Measurements from ENCODE around the gene SFXN5. TPM values are rescaled to one million over a fixed set of nuclear protein-coding genes. Genes with fewer than 3 reads are reported as not detected.

The SFXN5 gene
- polyA plus RNA-seq, 1 donor from 2014 or later: 5.8 TPM

GRCh38 chr2:73043929-73044832 is 27.3 kb downstream of the SFXN5 start:
- Histone ChIP-seq H3F3A (ENCODE audit: insufficient read depth, low read length, poor library complexity, severe bottlenecking) (no peaks in the 10 kb centered on the region), H3K27me3 (ENCODE audit: insufficient read depth, low read depth, low read length) (no peaks in the 10 kb centered on the region), H3K36me3 (ENCODE audit: insufficient read depth, low read length) (no peaks in the 10 kb centered on the region), H3K9me3 (ENCODE audit: low read length) (no peaks in the 10 kb centered on the region), H3K79me2 (replicated peaks; ENCODE audit: insufficient read depth, low read length) (no peaks in the 10 kb centered on the region), H4K20me1 (ENCODE audit: insufficient read depth) (no peaks in the 10 kb centered on the region), H3K9ac (ENCODE audit: low read length) (no peak overlapping the region), H2AFZ (ENCODE audit: low read depth, low read length) (no peak overlapping the region), H3K4me2 (ENCODE audit: low read length) (no peak overlapping the region), H3K9me2 (ENCODE audit: insufficient read depth, low read length) (no peaks in the 10 kb centered on the region), H3K27ac (ENCODE audit: low read length) (no peak overlapping the region), H3K4me3 (ENCODE audit: low read length) (no peak overlapping the region)
- TF ChIP-seq RAD21 (conservative IDR thresholded peaks at IDR 0.05) (no peak), EP300 (conservative IDR thresholded peaks at IDR 0.05; ENCODE audit: poor library complexity, severe bottlenecking) (no peak), MXI1 (conservative IDR thresholded peaks at IDR 0.05; ENCODE audit: poor library complexity, severe bottlenecking) (no peak), TAF1 (IDR thresholded peaks at IDR 0.05; ENCODE audit: low read depth) (no peak), EZH2 (IDR thresholded peaks at IDR 0.05; ENCODE audit: borderline replicate concordance, insufficient read depth, low read length, poor library complexity, severe bottlenecking) (no peak), SMC3 (conservative IDR thresholded peaks at IDR 0.05; ENCODE audit: poor library complexity) (no peak), POLR2AphosphoS5 (IDR thresholded peaks at IDR 0.05) (no peak), REST (IDR thresholded peaks at IDR 0.05; ENCODE audit: borderline replicate concordance) (no peak), CTCF (IDR thresholded peaks at IDR 0.05; ENCODE audit: poor library complexity, severe bottlenecking) (no peak)

GRCh38 chr2:73043276-73043675 is 28.2 kb downstream of the SFXN5 start:
- Histone ChIP-seq H3K9me3 (ENCODE audit: low read length) (no peaks in the 10 kb centered on the region), H3K27ac (ENCODE audit: low read length) (no peak overlapping the region), H3K36me3 (ENCODE audit: insufficient read depth, low read length) (no peaks in the 10 kb centered on the region), H4K20me1 (ENCODE audit: insufficient read depth) (no peaks in the 10 kb centered on the region), H3F3A (ENCODE audit: insufficient read depth, low read length, poor library complexity, severe bottlenecking) (no peaks in the 10 kb centered on the region), H3K4me3 (ENCODE audit: low read length) (no peak overlapping the region), H3K4me2 (ENCODE audit: low read length) (no peak overlapping the region), H3K27me3 (ENCODE audit: insufficient read depth, low read depth, low read length) (no peaks in the 10 kb centered on the region), H3K79me2 (replicated peaks; ENCODE audit: insufficient read depth, low read length) (no peaks in the 10 kb centered on the region), H3K9ac (ENCODE audit: low read length) (no peak overlapping the region), H3K9me2 (ENCODE audit: insufficient read depth, low read length) (no peaks in the 10 kb centered on the region), H2AFZ (ENCODE audit: low read depth, low read length) (no peak overlapping the region)
- TF ChIP-seq TAF1 (IDR thresholded peaks at IDR 0.05; ENCODE audit: low read depth) (no peak), EZH2 (IDR thresholded peaks at IDR 0.05; ENCODE audit: borderline replicate concordance, insufficient read depth, low read length, poor library complexity, severe bottlenecking) (no peak), CTCF (IDR thresholded peaks at IDR 0.05; ENCODE audit: poor library complexity, severe bottlenecking) (no peak), RAD21 (conservative IDR thresholded peaks at IDR 0.05) (no peak), POLR2AphosphoS5 (IDR thresholded peaks at IDR 0.05) (no peak), REST (IDR thresholded peaks at IDR 0.05; ENCODE audit: borderline replicate concordance) (no peak), SMC3 (conservative IDR thresholded peaks at IDR 0.05; ENCODE audit: poor library complexity) (no peak), EP300 (conservative IDR thresholded peaks at IDR 0.05; ENCODE audit: poor library complexity, severe bottlenecking) (no peak), MXI1 (conservative IDR thresholded peaks at IDR 0.05; ENCODE audit: poor library complexity, severe bottlenecking) (no peak)

All from neural cell (in vitro differentiated cells).